GM10266 (cell line): ENCODE measurements around the gene NFAM1.

Source experiments
- DNase-seq: peaks from one replicate; pipeline ENCODE4 v3.0.0; 2012; ENCODE audit errors: extremely low spot score
- CTCF ChIP-seq: IDR thresholded peaks from 2 replicates; pipeline ENCODE4 v1.5.1; 2012; ENCODE audit warnings: mild to moderate bottlenecking, low read depth; ENCODE audit not compliant: control insufficient read depth, insufficient read depth; ENCODE audit errors: missing control alignments

The NFAM1 gene

GRCh38 chr22:42363892-42364291, 68.3 kb downstream of the NFAM1 start:
- no peak for DNase-seq
- TF ChIP-seq CTCF = no peak

- no peak for TF ChIP-seq CTCF
- no peak for DNase-seq
Measured at GRCh38 chr22:42361523-42361922, 70.7 kb downstream of the NFAM1 start.

GRCh38 chr22:42360348-42360747, 71.9 kb downstream of the NFAM1 start:
- TF ChIP-seq CTCF = no peak

GRCh38 chr22:42358643-42359558, 73.3 kb downstream of the NFAM1 start:
- no peak for TF ChIP-seq CTCF
- DNase-seq = no peak

More at GRCh38 chr22:42360348-42360747, 71.9 kb downstream of the NFAM1 start:
- DNase-seq = no peak

- no peak for DNase-seq
- no peak for TF ChIP-seq CTCF
Measured at GRCh38 chr22:42357634-42358296, 74.4 kb downstream of the NFAM1 start.

GRCh38 chr22:42357221-42357620, 75.0 kb downstream of the NFAM1 start:
- no peak for TF ChIP-seq CTCF
- DNase-seq = no peak

GRCh38 chr22:42356533-42356932, 75.7 kb downstream of the NFAM1 start:
- no peak for TF ChIP-seq CTCF
- DNase-seq = no peak
